AG09319 (cell line): ENCODE results near the gene TSC22D2.
"Not testable (repeated sequence)": the region's sequence is repeated elsewhere in the genome, so short reads cannot be mapped to it uniquely, and the experiment has no call there.

Experiments used
- DNase-seq: peaks from one replicate; pipeline ENCODE4 v3.0.0-alpha.2; 2010; ENCODE audit warnings: low read depth; ENCODE audit errors: extremely low read depth
- TF ChIP-seq, protein P1 (sequence below): IDR thresholded peaks from 2 replicates; pipeline ENCODE4 v1.5.1; 2011; ENCODE audit warnings: low read depth, mild to moderate bottlenecking, inconsistent platforms, low read length, moderate library complexity

The TSC22D2 gene

GRCh38 chr3:150469931-150470740 is 62.0 kb downstream of the TSC22D2 start:
- no peak for DNase-seq
- TF ChIP-seq, protein P1, sequence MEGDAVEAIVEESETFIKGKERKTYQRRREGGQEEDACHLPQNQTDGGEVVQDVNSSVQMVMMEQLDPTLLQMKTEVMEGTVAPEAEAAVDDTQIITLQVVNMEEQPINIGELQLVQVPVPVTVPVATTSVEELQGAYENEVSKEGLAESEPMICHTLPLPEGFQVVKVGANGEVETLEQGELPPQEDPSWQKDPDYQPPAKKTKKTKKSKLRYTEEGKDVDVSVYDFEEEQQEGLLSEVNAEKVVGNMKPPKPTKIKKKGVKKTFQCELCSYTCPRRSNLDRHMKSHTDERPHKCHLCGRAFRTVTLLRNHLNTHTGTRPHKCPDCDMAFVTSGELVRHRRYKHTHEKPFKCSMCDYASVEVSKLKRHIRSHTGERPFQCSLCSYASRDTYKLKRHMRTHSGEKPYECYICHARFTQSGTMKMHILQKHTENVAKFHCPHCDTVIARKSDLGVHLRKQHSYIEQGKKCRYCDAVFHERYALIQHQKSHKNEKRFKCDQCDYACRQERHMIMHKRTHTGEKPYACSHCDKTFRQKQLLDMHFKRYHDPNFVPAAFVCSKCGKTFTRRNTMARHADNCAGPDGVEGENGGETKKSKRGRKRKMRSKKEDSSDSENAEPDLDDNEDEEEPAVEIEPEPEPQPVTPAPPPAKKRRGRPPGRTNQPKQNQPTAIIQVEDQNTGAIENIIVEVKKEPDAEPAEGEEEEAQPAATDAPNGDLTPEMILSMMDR: no peak

DNA sequence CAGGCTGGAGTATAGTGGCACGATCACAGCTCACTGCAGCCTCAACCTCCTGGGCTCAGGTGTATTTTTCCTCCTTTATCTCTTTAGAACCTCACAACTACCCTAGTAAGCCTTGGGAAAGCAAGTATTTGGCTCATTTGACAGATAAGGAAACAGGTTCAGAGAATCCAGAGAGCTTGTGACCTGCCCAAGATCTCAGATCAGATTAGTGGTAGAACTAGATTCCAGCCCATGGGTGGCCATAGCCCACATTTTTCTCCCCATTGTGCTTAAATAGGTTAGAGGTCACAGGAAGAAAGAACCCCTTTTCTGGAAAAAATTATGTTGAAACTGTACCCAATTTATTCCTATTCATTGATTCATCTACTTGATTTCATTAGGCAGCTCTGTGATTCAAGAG is 64.3 kb downstream of the TSC22D2 start:
- TF ChIP-seq, protein P1: no peak
- DNase-seq: no peak

DNA sequence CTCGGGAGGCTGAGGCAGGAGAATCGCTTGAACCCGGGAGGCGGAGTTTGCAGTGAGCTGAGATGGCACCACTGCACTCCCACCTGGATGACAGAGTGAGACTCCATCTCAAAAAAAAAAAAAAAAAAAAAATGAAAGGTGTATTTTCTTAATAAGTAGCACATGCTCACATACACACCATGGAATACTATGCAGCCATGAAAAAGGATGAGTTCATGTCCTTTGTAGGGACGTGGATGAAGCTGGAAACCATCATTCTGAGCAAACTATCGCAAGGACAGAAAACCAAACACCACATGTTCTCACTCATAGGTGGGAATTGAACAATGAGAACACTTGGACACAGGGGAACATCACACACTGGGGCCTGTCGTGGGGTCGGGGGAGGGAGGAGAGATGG is 65.1 kb downstream of the TSC22D2 start:
- not testable (repeated sequence) for DNase-seq

- TF ChIP-seq, protein P1: no peak
- DNase-seq: no peak
Measured at GRCh38 chr3:150479370-150479769, 71.3 kb downstream of the TSC22D2 start.

GRCh38 chr3:150480877-150481276 is 72.8 kb downstream of the TSC22D2 start:
- TF ChIP-seq, protein P1: no peak
- DNase-seq: no peak

DNA sequence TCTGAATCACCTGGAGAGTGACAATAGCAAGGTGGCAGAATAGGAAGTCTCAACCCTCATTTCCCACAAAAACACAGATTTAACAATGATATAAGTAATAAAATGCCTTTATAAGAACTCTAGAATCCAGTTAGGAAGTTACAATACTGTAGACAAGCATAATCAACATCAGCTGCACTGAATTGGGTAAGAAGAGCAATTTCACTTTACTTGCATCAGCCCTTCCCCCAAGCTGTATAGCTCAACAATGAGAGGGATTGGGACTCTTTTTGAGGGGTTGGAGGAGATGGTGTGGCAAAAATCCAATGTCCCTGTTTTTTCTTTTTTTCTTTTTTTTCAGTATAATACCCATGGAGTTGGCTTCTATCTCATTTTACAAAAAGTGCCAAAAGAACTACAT is 75.1 kb downstream of the TSC22D2 start:
- TF ChIP-seq, protein P1: no peak
- DNase-seq: peak; percentile 47

DNA sequence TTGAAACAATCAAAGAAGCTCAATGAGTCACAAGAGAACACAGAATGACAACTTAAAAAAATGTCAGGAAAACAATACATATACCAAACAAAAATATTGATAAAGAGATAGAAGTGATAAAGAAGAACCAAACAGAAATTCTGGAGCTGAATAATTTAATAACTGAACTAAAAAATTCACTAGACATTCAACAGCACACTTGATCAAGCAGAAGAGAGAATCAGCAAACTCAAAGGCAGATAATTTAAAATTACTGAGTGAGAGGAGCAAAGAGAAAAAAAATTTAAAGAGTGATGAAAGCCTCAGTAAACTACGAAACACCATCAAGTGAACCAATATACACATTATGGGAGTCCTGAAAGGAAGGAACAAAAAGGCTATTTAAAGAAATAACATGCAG is 76.3 kb downstream of the TSC22D2 start:
- TF ChIP-seq, protein P1: no peak
- DNase-seq: no peak

GRCh38 chr3:150488867-150489266 is 80.8 kb downstream of the TSC22D2 start:
- no peak for DNase-seq
- TF ChIP-seq, protein P1: no peak
